Astrocyte of the cerebellum (primary cell): Measurements from ENCODE around the gene CCDC28A.

ENCODE experiments used
- DNase-seq: peaks from one replicate; pipeline ENCODE4 v3.0.0-alpha.2; 2011; ENCODE audit warnings: low read depth
- H3K4me3 ChIP-seq: 2 replicates; pipeline ENCODE4 v1.5.1; 2011; ENCODE audit warnings: mild to moderate bottlenecking, low read depth, low read length, moderate library complexity
- CTCF ChIP-seq: IDR thresholded peaks from 2 replicates; pipeline ENCODE4 v1.5.1; 2012; ENCODE audit warnings: low read length, low read depth, moderate library complexity, mild to moderate bottlenecking; ENCODE audit errors: missing control alignments
- in situ Hi-C: cut with HindIII; loops from 2 replicates; pipeline ENCODE4 v1.10.0; 2017; ENCODE audit warnings: low sequenced_read_pairs

CCDC28A gene

GRCh38 chr6:138785980-138786379 lies 12.4 kb downstream of the CCDC28A start:
- DNase-seq = no peak
- in situ Hi-C loops = no loop called here
- H3K4me3 ChIP-seq = no peak overlapping the region
- no peak for TF ChIP-seq CTCF

GRCh38 chr6:138787138-138787537 lies 13.6 kb downstream of the CCDC28A start:
- TF ChIP-seq CTCF = no peak
- DNase-seq = no peak
- in situ Hi-C loops = no loop called here
- H3K4me3 ChIP-seq = no peak overlapping the region

GRCh38 chr6:138795809-138796603 lies 22.4 kb downstream of the CCDC28A start, which contains the start of gene ECT2L:
ECT2L (plus strand) TSS chr6:138796087; CDS start chr6:138813275, 17,188 bp downstream.
- in situ Hi-C loops = no loop called here
- H3K4me3 ChIP-seq = peak within 1 kb of the TSS; percentile 22

GRCh38 chr6:138796771-138797170 lies 23.2 kb downstream of the CCDC28A start:
- no peak for TF ChIP-seq CTCF
- H3K4me3 ChIP-seq = no peak overlapping the region
- no peak for DNase-seq
- in situ Hi-C loops = no loop called here

More at GRCh38 chr6:138795809-138796603, 22.4 kb downstream of the CCDC28A start, which contains the start of gene ECT2L:
- DNase-seq = no peak
- TF ChIP-seq CTCF = no peak

- H3K4me3 ChIP-seq = no peak overlapping the region
- DNase-seq = no peak
- in situ Hi-C loops = no loop called here
- no peak for TF ChIP-seq CTCF
Observed at GRCh38 chr6:138797806-138798446, 24.4 kb downstream of the CCDC28A start.

- TF ChIP-seq CTCF = no peak
- in situ Hi-C loops = no loop called here
- no peak overlapping the region for H3K4me3 ChIP-seq
- DNase-seq = no peak
Observed at GRCh38 chr6:138800377-138801150, 27.0 kb downstream of the CCDC28A start.
